ENCODE measurements around the gene KCNJ6.

- TF ChIP-seq POLR2A (IDR thresholded peaks at IDR 0.05; ENCODE audit: low read depth, low read length): no peak
- no peak for TF ChIP-seq POLR2AphosphoS5 (IDR thresholded peaks at IDR 0.05; ENCODE audit: low read depth, low read length)
- TF ChIP-seq TAF1 (IDR thresholded peaks at IDR 0.05; ENCODE audit: low read depth, low read length): no peak
- no peak for TF ChIP-seq POU2F2 (IDR thresholded peaks at IDR 0.05; ENCODE audit: low read depth, low read length)
- TF ChIP-seq SPI1 (IDR thresholded peaks at IDR 0.05; ENCODE audit: low read depth, low read length): no peak
- TF ChIP-seq PAX5 (IDR thresholded peaks at IDR 0.05; ENCODE audit: insufficient read depth, low read length, severe bottlenecking): no peak
These were observed 45.0 kb downstream of the KCNJ6 start for GRCh38 chr21:37871121-37871862.

Measured in GM12891 (cell line).